Umbilical cord (tissue), 2 donors: ENCODE results near the gene SEC14L1. TPM values are rescaled to one million over a fixed set of nuclear protein-coding genes. Genes with fewer than 3 reads are reported as not detected.

Experiments used
- DNase-seq: peaks from one replicate; pipeline ENCODE4 v3.0.0-alpha.2; 2015; ENCODE audit warnings: low spot score
- total RNA-seq: library from RNA; depleted of rRNA; stranded (reverse); fragments of >200 nt; gene quantifications from one replicate; pipeline ENCODE4 v1.2.3, GENCODE V29; 2014; ENCODE audit warnings: low replicate concordance; ENCODE audit not compliant: insufficient read depth

SEC14L1 gene
- total RNA-seq, 1 donor from 2014 or later = 45.7 TPM

GRCh38 chr17:77264617-77265230 lies 124.0 kb downstream of the SEC14L1 start:
- no peak for DNase-seq

- DNase-seq = no peak
Observed at GRCh38 chr17:77266213-77266612, 125.4 kb downstream of the SEC14L1 start.
